ENCODE results near the gene MKI67.

MKI67 gene

DNA sequence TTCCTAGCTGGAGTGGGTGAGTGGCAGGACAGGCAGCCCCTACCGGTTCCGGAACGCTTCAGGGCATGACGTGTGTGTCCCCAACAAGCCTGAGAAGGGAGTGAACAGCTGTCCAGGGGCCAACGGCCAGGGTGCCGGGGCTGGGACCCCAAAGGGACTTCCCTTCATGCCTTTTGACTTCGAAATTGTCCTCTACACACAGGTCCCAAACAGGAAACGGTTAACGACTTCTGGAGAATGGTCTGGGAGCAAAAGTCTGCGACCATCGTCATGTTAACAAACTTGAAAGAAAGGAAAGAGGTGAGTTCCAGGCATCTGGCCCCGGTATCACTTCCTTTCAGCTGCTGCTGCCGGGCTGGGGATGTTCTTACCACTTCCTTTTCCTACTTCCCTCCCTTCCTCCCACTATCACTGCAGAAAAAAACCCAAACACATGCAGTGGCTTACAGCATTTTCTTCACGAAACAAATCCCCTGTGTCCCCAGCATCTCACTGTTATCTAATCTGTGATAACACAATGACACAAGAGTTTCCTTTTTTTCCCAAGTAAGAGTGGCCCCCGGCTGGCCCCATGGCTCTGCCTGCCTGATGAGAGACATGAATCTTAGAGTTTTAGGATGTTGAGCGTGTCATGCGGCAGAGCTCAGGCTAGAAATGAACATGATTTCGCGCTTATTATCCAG, 63.2 kb downstream of the MKI67 start:
- DNase-seq = no peak

DNA sequence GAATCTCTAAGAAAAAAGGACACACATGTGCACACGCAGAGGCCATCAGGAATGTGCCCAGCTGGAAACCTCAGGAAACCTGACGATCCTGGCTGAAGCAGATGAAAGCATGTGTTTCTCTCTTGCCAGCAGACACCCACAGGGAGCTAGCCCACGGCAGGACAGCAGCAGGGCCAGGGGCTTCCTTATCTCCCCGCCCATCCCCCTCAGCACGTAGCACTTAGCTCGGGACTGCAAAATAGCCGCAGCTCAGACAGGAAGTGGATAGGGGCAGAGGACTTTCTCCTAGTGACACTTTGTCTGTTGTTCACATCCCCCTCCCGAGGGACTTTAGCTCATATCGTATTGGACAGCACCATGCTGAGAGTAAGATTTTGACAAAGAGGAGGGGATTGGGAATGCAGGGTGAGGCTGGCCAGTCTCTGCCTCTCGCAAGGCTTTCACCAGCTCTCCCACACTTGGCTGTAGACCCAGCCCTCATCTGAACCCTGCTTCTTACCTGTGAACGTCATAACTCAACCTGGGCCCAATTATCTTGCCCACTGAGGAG, 63.8 kb downstream of the MKI67 start:
- no peak for DNase-seq

GRCh38 chr10:128061306-128062300, 64.6 kb downstream of the MKI67 start:
- no peak for DNase-seq

GRCh38 chr10:128060341-128061250, 65.6 kb downstream of the MKI67 start:
- no peak for DNase-seq

- DNase-seq = no peak
Measured at GRCh38 chr10:128059982-128060293, 66.3 kb downstream of the MKI67 start.

GRCh38 chr10:128059266-128059981, 66.8 kb downstream of the MKI67 start:
- DNase-seq = no peak

DNA sequence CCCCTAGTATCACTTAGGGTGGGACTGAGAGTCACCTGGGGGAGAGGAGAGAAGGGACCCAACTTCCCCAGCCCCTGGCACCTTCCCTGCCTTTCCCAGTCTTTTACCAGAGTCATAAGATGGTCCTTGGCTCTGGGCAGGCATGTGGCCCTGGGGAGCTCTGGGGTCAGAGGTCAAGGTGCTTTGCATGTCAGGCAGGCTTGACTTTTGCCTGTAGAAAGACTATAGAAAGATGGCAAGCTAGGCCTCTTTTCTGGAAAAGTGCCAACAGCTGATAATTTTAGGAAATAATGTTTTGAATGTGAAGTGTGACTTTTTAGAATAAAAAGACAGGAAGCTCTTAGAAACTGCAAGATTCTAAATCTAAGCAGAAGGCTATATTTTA, 67.5 kb downstream of the MKI67 start:
- no peak for DNase-seq

GRCh38 chr10:128058106-128058749, 68.0 kb downstream of the MKI67 start:
- no peak for DNase-seq

DNA sequence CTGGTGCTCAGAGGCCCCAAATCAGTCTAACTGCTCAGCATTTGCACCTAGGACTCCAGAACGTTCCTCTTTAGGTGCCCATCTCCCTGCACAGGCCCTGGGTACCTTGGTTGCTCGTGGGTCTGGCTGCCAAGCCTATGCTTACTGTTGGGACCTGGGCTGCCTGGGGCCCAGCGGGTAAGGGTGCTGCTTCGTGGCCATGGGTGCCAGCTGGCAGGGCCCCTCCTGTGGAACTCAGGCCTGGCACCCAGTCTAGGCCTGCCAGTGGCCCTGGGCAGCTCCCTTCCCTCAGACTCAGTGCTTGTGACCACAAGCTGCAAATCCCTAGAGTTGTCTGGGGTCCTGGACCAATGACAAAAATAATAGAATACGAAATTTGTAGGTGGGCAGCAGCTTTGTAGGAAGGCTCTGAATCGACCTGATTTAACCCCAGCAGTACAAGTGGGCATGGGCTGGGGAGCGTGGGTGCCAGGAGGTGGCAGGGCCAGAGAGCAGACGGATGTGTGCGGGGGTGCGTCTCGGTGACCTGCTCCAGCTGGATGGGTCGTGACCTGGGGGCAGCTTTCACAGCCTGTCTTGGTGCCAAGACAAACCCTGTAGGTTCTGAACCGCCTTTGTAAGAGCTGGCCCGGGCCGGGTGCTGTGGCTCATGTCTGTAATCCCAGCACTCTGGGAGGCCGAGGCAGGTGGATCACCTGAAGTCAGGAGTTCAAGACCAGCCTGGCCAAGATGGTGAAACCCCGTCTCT, 69.7 kb downstream of the MKI67 start:
- no peak for DNase-seq

GRCh38 chr10:128055061-128055868, 71.0 kb downstream of the MKI67 start:
- no peak for DNase-seq

DNA sequence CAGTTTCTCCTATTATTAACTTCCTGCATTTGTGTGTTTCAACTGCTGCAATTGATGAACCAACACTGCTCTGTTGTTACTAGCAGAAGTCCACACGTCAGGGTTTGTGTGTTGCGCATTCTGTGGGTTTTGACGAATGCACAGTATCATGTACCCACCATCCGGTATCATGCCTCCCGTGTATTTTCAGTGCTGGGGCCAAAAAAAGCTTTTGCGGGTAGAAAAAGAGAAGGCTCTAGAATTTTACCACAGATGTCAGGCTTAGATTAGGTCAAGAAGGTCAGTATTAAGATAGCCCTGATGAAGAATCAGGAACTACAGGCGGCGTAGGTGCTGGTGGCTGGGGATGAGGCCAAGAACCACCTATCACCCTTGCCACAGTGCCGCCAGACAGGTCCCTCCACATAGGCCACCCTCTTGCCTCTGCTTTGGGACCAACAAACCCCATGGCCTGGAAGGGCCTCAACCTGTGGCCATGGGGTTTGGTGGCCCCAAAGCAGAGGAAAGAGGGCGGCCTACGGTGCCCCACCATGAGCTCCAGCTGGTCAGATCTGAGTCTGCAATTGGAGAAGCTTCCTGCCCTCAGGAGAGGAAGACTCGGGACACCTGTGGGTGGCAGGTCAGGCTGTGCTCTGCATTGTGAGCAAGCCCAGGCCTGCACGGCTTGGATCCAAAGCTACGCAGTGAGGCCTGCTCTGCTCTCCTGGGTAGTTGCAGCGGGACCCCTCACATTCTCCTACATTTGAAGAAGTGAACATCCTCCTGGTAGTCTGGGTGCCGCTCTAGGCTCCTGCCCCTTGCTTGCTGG, 71.9 kb downstream of the MKI67 start:
- DNase-seq = no peak

GRCh38 chr10:128053356-128053755, 72.9 kb downstream of the MKI67 start:
- DNase-seq = no peak

- no peak for DNase-seq
Measured at GRCh38 chr10:128052696-128053095, 73.5 kb downstream of the MKI67 start.

GRCh38 chr10:128051548-128051947, 74.7 kb downstream of the MKI67 start:
- DNase-seq = no peak

- no peak for DNase-seq
Measured at GRCh38 chr10:128050936-128051335, 75.3 kb downstream of the MKI67 start.

DNA sequence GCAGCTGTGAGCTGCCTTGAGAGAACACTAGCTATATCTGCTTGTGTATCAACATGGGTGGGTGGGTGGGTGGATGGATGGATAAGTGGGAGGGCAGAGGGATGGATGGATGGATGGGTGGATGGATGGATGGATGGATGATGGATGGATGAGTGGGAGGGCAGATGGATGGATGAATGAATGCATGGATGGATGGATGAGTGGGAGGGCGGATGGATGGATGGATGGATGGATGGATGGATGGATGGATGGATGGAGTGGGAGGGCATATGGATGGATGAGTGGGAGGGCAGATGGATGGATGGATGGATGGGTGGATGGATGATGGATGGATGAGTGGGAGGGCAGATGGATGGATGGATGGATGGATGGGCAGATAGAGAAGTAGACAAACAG, 76.1 kb downstream of the MKI67 start:
- no peak for DNase-seq

DNA sequence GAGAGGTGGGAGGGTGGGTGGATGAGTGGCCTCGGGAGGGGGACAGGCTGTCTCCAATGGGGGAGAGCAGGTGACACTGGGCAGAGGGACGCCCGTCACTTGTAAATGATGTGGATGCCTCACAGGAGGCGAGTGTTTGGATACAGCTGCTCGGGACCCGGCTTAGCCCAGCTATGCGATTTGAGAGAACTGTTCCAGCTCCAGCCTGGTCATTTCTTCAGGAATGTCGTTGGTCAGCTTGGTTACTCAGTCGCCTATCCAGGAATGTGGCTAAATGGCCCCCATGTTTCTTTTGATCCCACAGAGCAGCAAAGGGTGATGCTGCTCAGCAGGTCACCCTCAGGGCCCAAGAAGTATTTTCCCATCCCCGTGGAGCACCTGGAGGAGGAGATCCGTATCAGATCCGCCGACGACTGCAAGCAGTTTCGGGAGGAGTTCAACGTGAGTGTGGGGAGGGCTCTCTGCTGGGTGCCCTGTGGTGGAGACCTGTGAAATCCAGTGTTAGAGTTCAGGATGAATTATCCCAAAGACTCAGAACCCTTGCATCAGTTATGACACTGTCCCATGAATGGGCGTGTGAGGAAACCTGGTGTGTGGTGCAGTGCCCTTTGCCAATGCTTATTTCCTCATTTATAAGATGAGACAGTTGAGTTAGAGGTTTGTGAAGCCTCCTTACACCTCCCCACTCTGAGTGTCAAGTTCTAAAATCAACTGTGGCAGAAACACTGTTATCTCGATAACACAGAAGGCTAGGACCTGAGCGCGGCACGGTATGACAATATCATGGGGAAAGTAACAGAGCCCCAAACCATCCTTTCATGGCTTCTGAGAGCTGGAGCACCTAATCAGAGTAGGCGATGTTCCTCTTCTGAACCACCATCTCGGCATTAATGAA, 76.8 kb downstream of the MKI67 start:
- no peak for DNase-seq

DNA sequence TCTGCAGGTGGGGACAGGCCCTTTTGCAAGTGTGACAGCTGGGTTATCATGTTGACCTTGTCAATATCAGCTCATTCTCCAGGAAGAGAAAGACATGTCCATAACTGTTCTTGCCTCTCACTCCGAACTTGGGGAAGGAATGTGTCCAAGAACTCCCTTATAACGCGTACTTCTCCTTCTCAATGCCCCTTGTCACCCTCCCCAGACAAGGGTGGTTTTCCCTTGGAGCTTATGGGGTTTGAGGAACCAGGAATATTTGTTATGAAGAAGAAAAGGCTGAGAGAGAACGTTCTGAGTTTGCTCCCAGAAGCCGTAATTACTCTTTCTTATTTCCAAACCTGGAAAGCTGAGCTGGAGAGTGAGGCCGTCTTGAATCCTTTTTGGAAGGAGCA, 77.4 kb downstream of the MKI67 start:
- DNase-seq = no peak

Measured in activated CD4-positive, CD25-positive, alpha-beta regulatory T cell treated with anti-CD3 and anti-CD28 coated beads, Interleukin-2, amount 50 U/mL, for 72 hours (primary cell).